Measurements from ENCODE around the gene CCDC24.

GRCh38 chr1:43974443-43975248, 16.8 kb upstream of the CCDC24 start, which contains the start of gene ATP6V0B:
- TF ChIP-seq ZNF335 (CRISPR knock-in tag; IDR thresholded peaks at IDR 0.05): peak; percentile 98
- peak; percentile 74; the same call in 1 of the 2 replicates for TF ChIP-seq ZC3H13 (CRISPR knock-in tag; IDR thresholded peaks at IDR 0.05)

Measured in HepG2 (cell line).